DOHH2 (cell line): ENCODE results near the gene RNF112.

Experiments used
- H3F3A ChIP-seq: fragments of 200-600 bp; sonication (generic), shearing (Covaris generic); 2 replicates; pipeline ENCODE4 v1.6.0; 2016; ENCODE audit warnings: antibody characterized with exemption, mild to moderate bottlenecking; ENCODE audit not compliant: control insufficient read depth, insufficient read depth
- H3K27ac ChIP-seq: fragments of 200-600 bp; sonication (generic); 2 replicates; pipeline ENCODE4 v1.5.1; 2014; ENCODE audit warnings: low read depth, mild to moderate bottlenecking, low read length, moderate library complexity
- H3K27me3 ChIP-seq: fragments of 200-600 bp; sonication (generic); 2 replicates; pipeline ENCODE4 v1.6.1; 2014; ENCODE audit warnings: mild to moderate bottlenecking, low read length, mixed read lengths; ENCODE audit not compliant: control insufficient read depth
- H3K36me3 ChIP-seq: fragments of 200-600 bp; sonication (generic); 2 replicates; pipeline ENCODE4 v1.6.1; 2014; ENCODE audit warnings: mild to moderate bottlenecking, low read length, moderate library complexity, mixed read lengths; ENCODE audit not compliant: control insufficient read depth
- H3K4me1 ChIP-seq: fragments of 200-600 bp; sonication (generic); 2 replicates; pipeline ENCODE4 v1.6.1; 2014; ENCODE audit warnings: mild to moderate bottlenecking, low read length, mixed read lengths; ENCODE audit not compliant: control insufficient read depth
- H3K4me2 ChIP-seq: fragments of 200-600 bp; sonication (generic); 2 replicates; pipeline ENCODE4 v1.6.0; 2014; ENCODE audit warnings: mild to moderate bottlenecking, low read length, moderate library complexity
- H3K4me3 ChIP-seq: fragments of 200-600 bp; sonication (generic); 2 replicates; pipeline ENCODE4 v1.5.1; 2014; ENCODE audit warnings: mild to moderate bottlenecking, low read length, mixed read lengths
- H3K79me2 ChIP-seq: fragments of 200-600 bp; sonication (generic); 2 replicates; pipeline ENCODE4 v1.6.1; 2014; ENCODE audit warnings: mild to moderate bottlenecking, low read length, mixed read lengths; ENCODE audit not compliant: control insufficient read depth
- H3K9me2 ChIP-seq: fragments of 200-600 bp; sonication (generic); replicated peaks from 2 replicates; pipeline ENCODE4 v1.6.1; 2014; ENCODE audit warnings: mild to moderate bottlenecking, low read length, mixed read lengths; ENCODE audit not compliant: control insufficient read depth
- H3K9me3 ChIP-seq: fragments of 200-600 bp; sonication (generic); 2 replicates; pipeline ENCODE4 v1.6.1; 2014; ENCODE audit warnings: antibody characterized with exemption, low read length, mixed read lengths; ENCODE audit not compliant: control insufficient read depth, insufficient read depth
- H4K20me1 ChIP-seq: fragments of 200-600 bp; sonication (generic); 2 replicates; pipeline ENCODE4 v1.6.0; 2014; ENCODE audit warnings: low read depth, mild to moderate bottlenecking, antibody characterized with exemption, low read length, moderate library complexity; ENCODE audit not compliant: control insufficient read depth, insufficient read depth
- EZH2phosphoT487 ChIP-seq: fragments of 200-600 bp; sonication (generic); IDR thresholded peaks from 2 replicates; pipeline ENCODE4 v1.6.1; 2017; ENCODE audit warnings: borderline replicate concordance, mild to moderate bottlenecking, antibody characterized with exemption, low read length, moderate library complexity, mixed read lengths
- TF ChIP-seq, protein P1 (sequence below): fragments of 200-600 bp; sonication (generic); IDR thresholded peaks from one replicate; pipeline ENCODE4 v1.5.1; 2014; ENCODE audit warnings: antibody characterized with exemption, mild to moderate bottlenecking, low read depth, low read length; ENCODE audit not compliant: poor library complexity, severe bottlenecking

The RNF112 gene

DNA sequence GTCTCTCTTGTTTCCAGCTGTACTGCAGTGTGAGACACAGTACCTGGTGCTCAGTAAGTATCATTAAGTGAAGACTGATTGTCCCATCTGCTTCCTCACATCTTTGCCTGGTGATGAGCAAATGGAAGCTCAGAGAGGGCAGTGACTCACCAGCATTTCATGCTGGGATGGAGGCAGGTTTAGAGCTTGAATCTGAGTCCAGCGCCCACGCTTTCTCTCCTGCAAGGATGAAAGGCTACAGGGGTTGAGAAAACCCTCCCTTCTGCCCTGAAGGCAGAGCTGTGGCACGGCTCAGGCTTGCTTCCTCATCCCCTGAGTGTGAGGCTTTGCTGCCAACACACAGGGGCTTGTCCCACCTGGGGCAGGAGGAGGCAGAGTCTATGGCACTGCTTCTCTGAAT, 1.5 kb upstream of the RNF112 start:
- no peak overlapping the region for H3K4me3 ChIP-seq
- H3F3A ChIP-seq: no peaks in the 10 kb centered on the region
- no peaks in the 10 kb centered on the region for H3K79me2 ChIP-seq
- no peaks in the 10 kb centered on the region for H3K4me1 ChIP-seq
- no peaks in the 10 kb centered on the region for H4K20me1 ChIP-seq
- H3K27ac ChIP-seq: no peak overlapping the region
- no peak overlapping the region for H3K4me2 ChIP-seq
- no peaks in the 10 kb centered on the region for H3K9me3 ChIP-seq
- H3K27me3 ChIP-seq: no peaks in the 10 kb centered on the region
- H3K36me3 ChIP-seq: no peaks in the 10 kb centered on the region
- H3K9me2 ChIP-seq: no peaks in the 10 kb centered on the region
- TF ChIP-seq, protein P1, sequence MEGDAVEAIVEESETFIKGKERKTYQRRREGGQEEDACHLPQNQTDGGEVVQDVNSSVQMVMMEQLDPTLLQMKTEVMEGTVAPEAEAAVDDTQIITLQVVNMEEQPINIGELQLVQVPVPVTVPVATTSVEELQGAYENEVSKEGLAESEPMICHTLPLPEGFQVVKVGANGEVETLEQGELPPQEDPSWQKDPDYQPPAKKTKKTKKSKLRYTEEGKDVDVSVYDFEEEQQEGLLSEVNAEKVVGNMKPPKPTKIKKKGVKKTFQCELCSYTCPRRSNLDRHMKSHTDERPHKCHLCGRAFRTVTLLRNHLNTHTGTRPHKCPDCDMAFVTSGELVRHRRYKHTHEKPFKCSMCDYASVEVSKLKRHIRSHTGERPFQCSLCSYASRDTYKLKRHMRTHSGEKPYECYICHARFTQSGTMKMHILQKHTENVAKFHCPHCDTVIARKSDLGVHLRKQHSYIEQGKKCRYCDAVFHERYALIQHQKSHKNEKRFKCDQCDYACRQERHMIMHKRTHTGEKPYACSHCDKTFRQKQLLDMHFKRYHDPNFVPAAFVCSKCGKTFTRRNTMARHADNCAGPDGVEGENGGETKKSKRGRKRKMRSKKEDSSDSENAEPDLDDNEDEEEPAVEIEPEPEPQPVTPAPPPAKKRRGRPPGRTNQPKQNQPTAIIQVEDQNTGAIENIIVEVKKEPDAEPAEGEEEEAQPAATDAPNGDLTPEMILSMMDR: no peak
- TF ChIP-seq EZH2phosphoT487: no peak

DNA sequence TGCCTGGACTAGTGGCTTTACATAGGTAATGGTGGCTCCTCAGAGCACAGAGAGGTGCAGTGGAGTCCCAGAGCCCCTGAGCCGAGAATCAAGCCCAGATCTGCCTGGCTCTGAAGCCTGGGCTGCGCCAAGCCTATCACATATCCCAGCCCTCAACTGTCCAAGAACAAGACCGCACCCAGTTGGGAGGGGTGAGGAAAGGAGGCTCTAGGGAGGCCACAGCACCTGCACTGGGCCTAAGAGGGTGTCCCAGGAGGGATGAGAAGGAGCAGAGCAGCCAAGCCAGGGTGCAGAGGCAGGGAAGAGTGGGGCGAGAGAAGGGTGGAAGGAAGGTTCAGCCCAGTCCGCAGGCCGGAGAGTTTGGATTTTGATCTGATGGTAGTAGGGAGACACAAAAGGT, 941 bp upstream of the RNF112 start:
- no peaks in the 10 kb centered on the region for H3K9me2 ChIP-seq
- no peaks in the 10 kb centered on the region for H3K27me3 ChIP-seq
- H3K4me2 ChIP-seq: no peak overlapping the region
- no peaks in the 10 kb centered on the region for H3K36me3 ChIP-seq
- no peaks in the 10 kb centered on the region for H3K4me1 ChIP-seq
- no peaks in the 10 kb centered on the region for H4K20me1 ChIP-seq
- H3K4me3 ChIP-seq: no peak overlapping the region
- H3K27ac ChIP-seq: no peak overlapping the region
- no peaks in the 10 kb centered on the region for H3K9me3 ChIP-seq
- TF ChIP-seq, protein P1: no peak
- TF ChIP-seq EZH2phosphoT487: no peak
- H3K79me2 ChIP-seq: no peaks in the 10 kb centered on the region
- no peaks in the 10 kb centered on the region for H3F3A ChIP-seq

DNA sequence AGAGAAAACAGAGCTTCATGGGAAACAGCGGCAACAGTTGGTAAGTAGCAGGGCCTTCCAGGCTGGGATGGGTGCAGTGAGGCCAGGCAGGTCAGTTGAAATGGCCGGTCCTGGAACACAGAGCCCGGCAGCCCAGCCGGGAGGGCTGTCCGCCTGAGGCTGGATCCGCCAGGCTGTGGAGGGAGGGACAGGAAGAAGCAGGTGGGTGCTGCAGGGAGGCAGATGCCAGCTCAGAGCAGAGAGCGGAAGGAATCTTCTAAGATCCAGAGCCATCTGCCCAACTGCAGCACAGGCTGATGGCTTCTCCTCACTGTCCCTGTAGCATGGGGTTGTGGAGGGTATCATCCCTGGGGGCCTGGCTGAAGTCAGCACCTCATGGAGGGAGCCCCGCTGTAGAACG, 599 bp downstream of the RNF112 start:
- TF ChIP-seq, protein P1: no peak
- no peak for TF ChIP-seq EZH2phosphoT487
- no peak overlapping the region for H3K4me3 ChIP-seq

DNA sequence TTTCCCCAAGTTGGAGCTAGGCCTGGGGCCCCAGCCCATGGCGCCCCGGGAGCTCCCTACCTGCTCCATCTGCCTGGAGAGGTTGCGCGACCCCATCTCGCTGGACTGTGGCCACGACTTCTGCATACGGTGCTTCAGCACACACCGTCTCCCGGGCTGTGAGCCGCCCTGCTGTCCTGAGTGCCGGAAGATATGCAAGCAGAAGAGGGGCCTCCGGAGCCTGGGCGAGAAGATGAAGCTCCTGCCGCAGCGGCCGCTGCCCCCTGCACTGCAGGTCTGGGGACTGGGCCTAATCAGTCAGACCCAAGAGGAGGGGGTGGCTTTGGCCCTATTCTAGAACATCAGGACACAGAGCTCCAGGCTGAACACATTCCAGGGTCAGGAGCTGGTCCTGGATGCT, 1.5 kb downstream of the RNF112 start:
- no peaks in the 10 kb centered on the region for H4K20me1 ChIP-seq
- no peaks in the 10 kb centered on the region for H3K9me3 ChIP-seq
- peaks cover 3% of the 10 kb centered on the region; the same call in 1 of the 2 replicates for H3K27me3 ChIP-seq
- no peak for TF ChIP-seq EZH2phosphoT487
- TF ChIP-seq, protein P1: no peak
- no peak overlapping the region for H3K4me2 ChIP-seq
- H3K27ac ChIP-seq: no peak overlapping the region
- no peaks in the 10 kb centered on the region for H3F3A ChIP-seq
- no peaks in the 10 kb centered on the region for H3K79me2 ChIP-seq
- H3K4me3 ChIP-seq: no peak overlapping the region
- no peaks in the 10 kb centered on the region for H3K4me1 ChIP-seq
- H3K36me3 ChIP-seq: no peaks in the 10 kb centered on the region
- no peaks in the 10 kb centered on the region for H3K9me2 ChIP-seq

More for the DNA sequence above, 599 bp downstream of the RNF112 start:
- no peaks in the 10 kb centered on the region for H3K79me2 ChIP-seq
- no peaks in the 10 kb centered on the region for H4K20me1 ChIP-seq
- no peaks in the 10 kb centered on the region for H3K4me1 ChIP-seq
- no peaks in the 10 kb centered on the region for H3F3A ChIP-seq
- no peaks in the 10 kb centered on the region for H3K9me2 ChIP-seq
- no peaks in the 10 kb centered on the region for H3K27me3 ChIP-seq
- H3K4me2 ChIP-seq: no peak overlapping the region
- H3K27ac ChIP-seq: no peak overlapping the region
- no peaks in the 10 kb centered on the region for H3K9me3 ChIP-seq
- no peaks in the 10 kb centered on the region for H3K36me3 ChIP-seq
